Measurements from ENCODE around the gene HHAT. TPM values are rescaled to one million over a fixed set of nuclear protein-coding genes. Genes with fewer than 3 reads are reported as not detected.

Gene HHAT
- 4.5 and 5.8 TPM in 2 replicates for total RNA-seq

DNA sequence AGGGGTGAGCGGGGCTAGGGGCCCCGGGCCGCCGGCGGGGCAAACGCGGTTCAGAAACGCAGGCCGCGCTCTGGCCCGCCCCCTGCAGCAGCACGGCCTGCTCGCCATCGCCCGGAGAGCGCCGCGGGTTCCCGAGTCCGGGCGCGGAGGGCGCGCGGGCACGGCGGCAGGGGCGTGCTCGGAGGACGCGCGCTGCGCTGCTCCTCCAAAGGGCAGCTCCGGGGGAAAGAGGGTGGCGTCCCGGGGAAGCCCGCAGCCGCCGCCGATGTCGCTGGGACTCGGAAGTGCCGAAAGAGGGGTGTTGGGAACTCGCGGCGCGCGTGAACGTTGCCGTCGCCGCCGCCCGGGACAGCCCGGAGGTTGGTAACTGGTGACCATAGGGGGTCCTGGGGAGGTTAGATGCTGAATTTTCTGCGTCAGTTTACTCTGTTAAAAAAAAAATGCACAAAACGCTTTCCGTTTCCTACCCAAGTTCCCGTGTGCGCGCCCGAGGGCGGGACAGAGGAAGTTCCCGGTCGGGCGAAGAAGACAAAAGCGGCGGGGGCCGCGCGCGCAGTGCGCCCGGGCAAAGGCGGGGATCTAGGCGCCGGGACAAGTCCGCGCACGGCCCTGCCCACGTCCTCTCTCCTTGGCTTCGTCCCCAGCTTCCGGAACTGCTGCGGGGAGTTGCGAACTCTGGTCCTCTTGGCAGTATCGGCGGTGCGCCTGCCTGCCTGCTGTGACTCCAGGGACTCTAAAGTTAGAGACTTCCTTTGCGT lies at the start of gene HHAT:
Gene HHAT, plus strand, starts transcription at position 157 of the 758 bp plus-strand sequence. CDS start 20,074 bp downstream, outside the sequence.

Other genes with a start within 250 kb of the HHAT start
- gene SERTAD4, start 96.1 kb upstream of the HHAT start, total RNA-seq = 3.4 and 5.9 TPM in 2 replicates

All from aortic smooth muscle cell (primary cell).